Measurements from ENCODE around the gene TSPAN12. TPM values are rescaled to one million over a fixed set of nuclear protein-coding genes. Genes with fewer than 3 reads are reported as not detected.

The TSPAN12 gene
- total and polyA plus RNA-seq, 2 of the 4 experiments (the other 2 are of a cell fraction) = 0.36 to 0.72 TPM

- Histone ChIP-seq H3K4me1 (ENCODE audit: control insufficient read depth, insufficient read depth, low read length) (0 out of 2 replicates have a peak, but pooled peaks cover 2% of the 10 kb centered on the region), H2AK9ac (replicated peaks; ENCODE audit: low read depth, low read length, poor library complexity) (no peak overlapping the region), H3K23ac (ENCODE audit: low read depth, low read length) (no peak overlapping the region), H2AK5ac (ENCODE audit: low read depth, low read length) (no peak overlapping the region), H3K56ac (ENCODE audit: extremely low read depth, insufficient read depth, low read length) (no peak overlapping the region), H3K36me3 (ENCODE audit: control insufficient read depth, insufficient read depth, low read length) (peaks cover 7% of the 10 kb centered on the region; the same call in 1 of the 2 replicates), H4K8ac (ENCODE audit: low read depth in 2 of 2, low read length in 2 of 2) (no peak overlapping the region), H2BK20ac (ENCODE audit: low read depth, low read length) (no peak overlapping the region), H2BK5ac (ENCODE audit: low read depth, low read length, poor library complexity, severe bottlenecking) (no peak overlapping the region), H2BK120ac (ENCODE audit: low read depth, low read length) (no peak overlapping the region), H3K27ac (ENCODE audit: insufficient read depth, low read length) (no peak overlapping the region), H3K79me1 (ENCODE audit: low read depth in 1 of 2, low read length in 2 of 2) (no peaks in the 10 kb centered on the region), H2BK15ac (ENCODE audit: low read depth, low read length) (no peak overlapping the region), H3K18ac (ENCODE audit: low read depth, low read length) (no peak overlapping the region), H4K5ac (ENCODE audit: low read depth, low read length) (no peak overlapping the region), H3K9me1 (ENCODE audit: insufficient read depth, low read length) (no peaks in the 10 kb centered on the region), H3K9me3 (ENCODE audit: control insufficient read depth, insufficient read depth, low read length) (no peaks in the 10 kb centered on the region), H4K20me1 (ENCODE audit: insufficient read depth, low read length) (no peaks in the 10 kb centered on the region), H3K4ac (ENCODE audit: low read depth, low read length) (no peak overlapping the region), H4K91ac (ENCODE audit: insufficient read depth, low read depth, low read length) (no peak overlapping the region), H3K27me3 (ENCODE audit: control insufficient read depth, insufficient read depth, low read length) (no peaks in the 10 kb centered on the region), H3K14ac (replicated peaks; ENCODE audit: low read depth, low read length) (no peak overlapping the region), H3K4me2 (ENCODE audit: low read depth, low read length) (no peak overlapping the region), H3K9ac (ENCODE audit: low read depth, low read length) (no peak overlapping the region), H3K4me3 (ENCODE audit: insufficient read depth, low read depth, low read length) (no peak overlapping the region), H2AFZ (replicated peaks; ENCODE audit: low read length, poor library complexity) (no peak overlapping the region)
- no peak for ATAC-seq (ENCODE audit: low read depth)
- intact Hi-C loops (cut with micrococcal nuclease) (loop anchor here (10.0 kb wide), 1 partner anchor 532 kb away; no protein-coding TSS in a partner anchor), in situ Hi-C loops (cut with MboI; ENCODE audit: low sequenced_read_pairs) (loop anchor here (10.0 kb wide), 1 partner anchor 122 kb away; no protein-coding TSS in a partner anchor), dilution Hi-C loops (cut with HindIII; ENCODE audit: low sequenced_read_pairs, unreplicated experiment) (no loop called here)
- BruUV-seq (replicated peaks) = no TSS peak
- ChIA-PET POLR2A (ENCODE audit: unreplicated experiment) (no interaction called here), CTCF (interaction anchor here (1.2 kb wide), 1 partner anchor 756 kb away, joined by 3 read pairs; no protein-coding TSS in a partner anchor)
- no peak for DNase-seq
- WGBS, 2 experiments (ENCODE audit: extremely low coverage in 2 of 2, insufficient read length in 1 of 2) = 100% methylated on average over 2 of the region's 3 CpGs; no CpG with 5 or more reads in 1 of the 2 experiments
- TF ChIP-seq, protein P1, sequence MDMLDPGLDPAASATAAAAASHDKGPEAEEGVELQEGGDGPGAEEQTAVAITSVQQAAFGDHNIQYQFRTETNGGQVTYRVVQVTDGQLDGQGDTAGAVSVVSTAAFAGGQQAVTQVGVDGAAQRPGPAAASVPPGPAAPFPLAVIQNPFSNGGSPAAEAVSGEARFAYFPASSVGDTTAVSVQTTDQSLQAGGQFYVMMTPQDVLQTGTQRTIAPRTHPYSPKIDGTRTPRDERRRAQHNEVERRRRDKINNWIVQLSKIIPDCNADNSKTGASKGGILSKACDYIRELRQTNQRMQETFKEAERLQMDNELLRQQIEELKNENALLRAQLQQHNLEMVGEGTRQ (IDR thresholded peaks at IDR 0.05; ENCODE audit: low read depth, low read length) = no peak
- TF ChIP-seq RCOR1 (IDR thresholded peaks at IDR 0.05; ENCODE audit: insufficient replicate concordance, low read length) (no peak), RFX5 (IDR thresholded peaks at IDR 0.05; ENCODE audit: low read depth, low read length) (no peak), RAD21 (IDR thresholded peaks at IDR 0.05; ENCODE audit: low read length) (no peak), FOS (IDR thresholded peaks at IDR 0.05; ENCODE audit: low read depth, low read length) (no peak), CEBPB (IDR thresholded peaks at IDR 0.05; ENCODE audit: low read depth, low read length) (no peak), CHD1 (IDR thresholded peaks at IDR 0.05; ENCODE audit: low read depth, low read length) (no peak), POLR2A (IDR thresholded peaks at IDR 0.05; ENCODE audit: low read depth, low read length) (no peak), BHLHE40 (IDR thresholded peaks at IDR 0.05; ENCODE audit: low read depth, low read length) (no peak), SMC3 (IDR thresholded peaks at IDR 0.05; ENCODE audit: low read depth, low read length) (no peak), MAFK (IDR thresholded peaks at IDR 0.05; ENCODE audit: low read depth, low read length) (no peak)
These were observed 55.2 kb downstream of the TSPAN12 start for GRCh38 chr7:120802751-120803150.
